AG09309 (cell line): ENCODE measurements around the gene FAM78B.

Experiments used
- DNase-seq: peaks from one replicate; pipeline ENCODE4 v3.0.0-alpha.2; 2010; ENCODE audit warnings: low read depth
- H3K4me3 ChIP-seq: 2 replicates; pipeline ENCODE4 v1.5.1; 2011; ENCODE audit warnings: mild to moderate bottlenecking, low read depth, low read length, moderate library complexity; ENCODE audit not compliant: control insufficient read depth
- CTCF ChIP-seq: IDR thresholded peaks from 2 replicates; pipeline ENCODE4 v1.5.1; 2011; ENCODE audit warnings: mild to moderate bottlenecking, low read depth, low read length, inconsistent platforms; ENCODE audit not compliant: insufficient read depth, control insufficient read depth; ENCODE audit errors: missing control alignments

The FAM78B gene

GRCh38 chr1:166084613-166085012 lies 82.2 kb downstream of the FAM78B start:
- TF ChIP-seq CTCF: no peak
- no peak for DNase-seq
- H3K4me3 ChIP-seq: no peak overlapping the region

- no peak for DNase-seq
- H3K4me3 ChIP-seq: no peak overlapping the region
- TF ChIP-seq CTCF: no peak
These were observed 82.9 kb downstream of the FAM78B start for GRCh38 chr1:166083887-166084286.

DNA sequence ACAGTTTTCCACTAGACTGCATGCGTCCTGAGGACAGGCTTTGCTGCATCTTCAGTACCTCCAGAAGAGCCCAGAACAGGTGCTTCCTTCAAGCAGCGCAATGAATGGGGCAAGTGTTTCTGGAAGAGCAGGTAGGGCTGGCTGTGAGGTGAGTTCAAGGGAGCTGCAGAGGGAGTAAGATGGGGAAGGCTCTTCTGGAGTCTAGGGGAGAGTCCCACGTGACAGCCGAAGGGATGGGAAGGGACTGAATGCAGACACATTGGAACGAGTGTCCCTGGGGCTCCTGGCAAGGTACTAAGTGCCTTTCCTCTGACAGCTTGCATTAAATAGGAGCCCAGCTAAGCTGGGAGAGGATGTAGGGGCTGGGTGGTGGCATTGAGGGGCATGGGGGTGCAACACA lies 84.2 kb downstream of the FAM78B start:
- H3K4me3 ChIP-seq: no peak overlapping the region
- DNase-seq: no peak
- no peak for TF ChIP-seq CTCF

DNA sequence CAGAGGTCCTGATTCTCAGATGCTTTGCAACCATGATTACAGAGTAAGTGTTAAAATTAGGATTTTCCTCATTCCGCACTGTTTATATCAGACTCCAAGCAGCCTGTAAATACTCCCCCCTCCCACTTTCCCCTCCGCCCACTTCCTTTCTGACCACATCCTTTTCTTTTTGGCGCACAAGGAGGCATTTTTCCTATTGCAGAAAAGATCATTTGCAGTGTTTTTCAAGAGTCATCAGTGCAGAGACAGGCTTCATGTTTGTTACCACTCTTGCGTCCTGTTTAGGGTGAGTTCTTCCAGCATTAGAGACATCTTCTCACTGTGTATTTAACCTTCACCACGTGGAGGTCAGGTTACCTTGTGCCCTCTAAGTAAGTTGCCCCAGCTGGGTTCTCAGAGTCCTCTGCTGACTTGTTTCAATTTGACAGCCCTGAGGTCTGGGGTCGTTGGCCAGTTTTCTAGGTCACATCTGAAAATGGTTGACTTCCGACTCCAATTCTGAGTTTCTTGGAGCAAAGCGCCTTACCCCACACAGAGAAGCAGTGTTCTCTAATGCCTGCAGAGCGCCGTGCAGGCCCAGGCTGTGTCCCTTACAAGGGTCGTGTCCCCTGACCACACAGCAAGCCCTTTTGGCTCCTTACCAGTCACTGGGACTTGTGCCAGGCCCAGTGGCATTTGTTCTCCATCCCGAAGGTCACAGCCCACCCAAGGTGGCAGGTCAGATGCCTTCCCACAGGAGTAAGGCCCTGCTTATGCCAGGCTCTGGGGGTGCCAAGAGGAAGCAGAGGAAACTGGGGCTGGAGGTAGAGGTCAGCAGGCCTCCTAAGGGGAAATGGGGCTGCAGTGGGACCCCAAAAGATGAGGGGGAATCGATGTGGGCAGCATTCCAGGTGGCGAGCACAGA lies 85.6 kb downstream of the FAM78B start:
- H3K4me3 ChIP-seq: no peak overlapping the region

DNA sequence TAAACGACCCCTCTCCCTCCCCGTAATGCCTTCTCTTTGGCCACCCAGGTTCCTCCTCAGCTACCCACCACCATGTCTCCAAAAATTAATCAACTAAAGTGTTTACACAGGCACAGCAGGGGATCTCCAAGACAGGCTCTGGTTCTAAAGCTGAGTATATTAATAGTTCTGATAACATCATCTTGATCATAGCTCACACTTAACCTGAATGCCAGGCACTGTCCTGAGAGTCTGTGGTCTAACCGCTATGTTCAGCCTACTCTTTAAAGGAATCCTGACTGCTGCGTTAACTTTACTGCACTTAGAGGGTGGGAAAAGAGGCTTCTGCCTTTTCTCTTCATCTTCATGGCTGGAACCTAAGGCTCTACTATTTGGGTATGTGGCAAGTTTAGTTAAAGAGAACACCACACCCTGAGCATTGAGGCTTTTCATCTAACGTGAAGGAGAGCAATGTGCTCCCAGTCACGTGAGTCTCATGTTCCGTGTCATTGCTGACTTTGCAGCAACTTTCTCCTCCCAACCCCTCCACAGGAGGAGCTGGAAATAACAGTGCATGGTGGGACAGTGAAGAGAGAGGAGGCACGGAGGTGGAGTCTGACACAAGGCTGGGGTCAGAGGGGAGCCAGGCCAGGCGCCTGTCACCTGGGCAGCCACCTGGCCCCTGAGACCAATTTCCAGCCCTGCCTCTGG lies 86.4 kb downstream of the FAM78B start:
- TF ChIP-seq CTCF: no peak
- DNase-seq: no peak
- no peak overlapping the region for H3K4me3 ChIP-seq

More for the DNA sequence above, 85.6 kb downstream of the FAM78B start:
- no peak for TF ChIP-seq CTCF
- DNase-seq: no peak

- no peak for DNase-seq
- TF ChIP-seq CTCF: no peak
- H3K4me3 ChIP-seq: no peak overlapping the region
These were observed 87.5 kb downstream of the FAM78B start for GRCh38 chr1:166079276-166079675.
